SK-N-SH treated with all-trans-retinoic acid at 6 μM for 48 hours (cell line): ENCODE measurements around the gene SLU7.

Experiments used
- ISL1 ChIP-seq: fragments of 250-450 bp; sonication (Bioruptor Pico); IDR thresholded peaks from 2 replicates; pipeline ENCODE4 v2.1.2; 2022; ENCODE audit warnings: mild to moderate bottlenecking, moderate library complexity
- PATZ1 ChIP-seq: fragments of 250-450 bp; sonication (Bioruptor Pico); IDR thresholded peaks from 2 replicates; pipeline ENCODE4 v1.8.0; 2020; ENCODE audit warnings: mild to moderate bottlenecking, moderate library complexity, borderline replicate concordance
- ZNF8 ChIP-seq: fragments of 450-650 bp; formaldehyde crosslinking; IDR thresholded peaks from 2 replicates; pipeline ENCODE4 v1.5.0; 2020; ENCODE audit warnings: mild to moderate bottlenecking, moderate library complexity

GRCh38 chr5:160366230-160366629, 52.7 kb downstream of the SLU7 start:
- TF ChIP-seq PATZ1 (CRISPR knock-in tag) (no peak), ZNF8 (no peak), ISL1 (CRISPR knock-in tag) (no peak)
